ENCODE results near the gene IFITM1. TPM values are rescaled to one million over a fixed set of nuclear protein-coding genes. Genes with fewer than 3 reads are reported as not detected.

Gene IFITM1
- polyA plus RNA-seq, 1 donor (not counting 4 experiments of a cell fraction or from before 2014, with no cell fraction given): 333 TPM

DNA sequence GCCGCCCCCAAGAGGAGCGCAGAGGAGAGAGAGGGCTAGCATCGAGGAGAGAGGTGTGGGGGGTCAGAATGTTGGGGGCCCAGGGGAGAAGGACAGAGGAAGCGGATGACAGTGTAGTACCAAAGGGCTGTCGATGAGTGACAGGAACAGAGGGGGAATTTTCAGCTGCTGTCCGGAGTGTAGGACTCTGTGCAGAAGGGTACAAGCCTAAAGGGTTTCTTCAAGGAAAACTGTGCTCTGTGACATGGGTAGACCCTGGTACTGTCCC is 41.0 kb upstream of the IFITM1 start:
- H4K20me1 ChIP-seq (ENCODE audit: control insufficient read depth, extremely low read depth, insufficient read depth, low read length): no peaks in the 10 kb centered on the region
- H3K4me1 ChIP-seq (ENCODE audit: control insufficient read depth, extremely low read depth, insufficient read depth, low read length): peaks cover 3% of the 10 kb centered on the region
- H3K9ac ChIP-seq (ENCODE audit: control insufficient read depth, extremely low read depth, insufficient read depth, low read length): no peak overlapping the region
- no peaks in the 10 kb centered on the region for H3K79me2 ChIP-seq (ENCODE audit: control insufficient read depth, insufficient read depth, low read length)
- no peaks in the 10 kb centered on the region for H3K9me3 ChIP-seq (ENCODE audit: control insufficient read depth, low read depth, low read length)
- dilution Hi-C loops (cut with MboI; ENCODE audit: extremely low pct_ligation_motif_present, low sequenced_read_pairs): no loop called here
- H2AFZ ChIP-seq (ENCODE audit: control insufficient read depth, low read length): no peak overlapping the region
- TF ChIP-seq CTCF (optimal IDR thresholded peaks at IDR 0.05 in 1 of 3, IDR thresholded peaks at IDR 0.05 in 1 of 3, conservative IDR thresholded peaks at IDR 0.05 in 1 of 3; ENCODE audit: extremely low read depth in 1 of 3, insufficient read depth in 2 of 3, low read length in 3 of 3): no peak
- TF ChIP-seq EZH2 (IDR thresholded peaks at IDR 0.05; ENCODE audit: low read length): no peak
- DNase-seq (ENCODE audit: low read depth, low spot score) (no peak), FAIRE-seq (no peak)
- peaks cover 10% of the 10 kb centered on the region for H3K27me3 ChIP-seq (ENCODE audit: control insufficient read depth, extremely low read depth, insufficient read depth, low read length)
- no peaks in the 10 kb centered on the region for H3K9me1 ChIP-seq (ENCODE audit: control insufficient read depth, extremely low read depth, insufficient read depth, low read length)
- H3K36me3 ChIP-seq (ENCODE audit: control insufficient read depth in 2 of 2, extremely low read depth in 1 of 2, insufficient read depth in 2 of 2, low read length in 2 of 2): no peaks in the 10 kb centered on the region
- no peak overlapping the region for H3K4me2 ChIP-seq (ENCODE audit: control insufficient read depth, extremely low read depth, insufficient read depth, low read depth, low read length)
- no peak overlapping the region for H3K27ac ChIP-seq (ENCODE audit: control insufficient read depth, insufficient read depth, low read length)
- no peak overlapping the region for H3K4me3 ChIP-seq (ENCODE audit: control insufficient read depth in 2 of 3, extremely low read depth in 1 of 3, insufficient read depth in 2 of 3, low read depth in 1 of 3, low read length in 3 of 3)

DNA sequence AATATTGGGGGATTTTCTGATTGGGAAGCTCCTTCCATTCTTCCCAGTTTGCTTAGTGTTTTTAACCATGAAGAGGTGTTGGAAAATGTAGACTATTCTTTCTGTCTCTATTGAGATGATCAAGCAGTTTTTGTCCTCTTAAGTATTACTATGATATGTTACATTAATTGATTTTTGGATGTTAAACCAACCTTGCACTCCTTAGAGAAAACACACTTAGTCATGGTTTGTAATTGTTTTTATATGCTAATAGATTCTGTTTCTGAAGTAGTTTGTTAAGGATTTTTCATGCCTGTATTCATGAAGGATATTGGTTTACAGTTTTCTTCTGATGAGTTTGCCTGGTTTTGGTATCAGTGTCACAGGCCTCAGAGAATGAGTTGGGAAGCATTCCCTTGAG is 37.6 kb upstream of the IFITM1 start:
- Histone ChIP-seq H3K4me2 (ENCODE audit: control insufficient read depth, extremely low read depth, insufficient read depth, low read depth, low read length) (no peak overlapping the region), H3K27me3 (ENCODE audit: control insufficient read depth, extremely low read depth, insufficient read depth, low read length) (peaks cover 43% of the 10 kb centered on the region), H3K9ac (ENCODE audit: control insufficient read depth, extremely low read depth, insufficient read depth, low read length) (no peak overlapping the region), H3K4me3 (ENCODE audit: control insufficient read depth in 2 of 3, extremely low read depth in 1 of 3, insufficient read depth in 2 of 3, low read depth in 1 of 3, low read length in 3 of 3) (no peak overlapping the region), H4K20me1 (ENCODE audit: control insufficient read depth, extremely low read depth, insufficient read depth, low read length) (no peaks in the 10 kb centered on the region), H3K4me1 (ENCODE audit: control insufficient read depth, extremely low read depth, insufficient read depth, low read length) (no peaks in the 10 kb centered on the region), H3K27ac (ENCODE audit: control insufficient read depth, insufficient read depth, low read length) (no peak overlapping the region), H3K9me3 (ENCODE audit: control insufficient read depth, low read depth, low read length) (no peaks in the 10 kb centered on the region), H2AFZ (ENCODE audit: control insufficient read depth, low read length) (no peak overlapping the region), H3K36me3 (ENCODE audit: control insufficient read depth in 2 of 2, extremely low read depth in 1 of 2, insufficient read depth in 2 of 2, low read length in 2 of 2) (no peaks in the 10 kb centered on the region), H3K9me1 (ENCODE audit: control insufficient read depth, extremely low read depth, insufficient read depth, low read length) (no peaks in the 10 kb centered on the region), H3K79me2 (ENCODE audit: control insufficient read depth, insufficient read depth, low read length) (no peaks in the 10 kb centered on the region)
- no peak for FAIRE-seq
- DNase-seq (ENCODE audit: low read depth, low spot score): no peak
- dilution Hi-C loops (cut with MboI; ENCODE audit: extremely low pct_ligation_motif_present, low sequenced_read_pairs): no loop called here
- TF ChIP-seq EZH2 (IDR thresholded peaks at IDR 0.05; ENCODE audit: low read length) (no peak), CTCF (optimal IDR thresholded peaks at IDR 0.05 in 1 of 3, IDR thresholded peaks at IDR 0.05 in 1 of 3, conservative IDR thresholded peaks at IDR 0.05 in 1 of 3; ENCODE audit: extremely low read depth in 1 of 3, insufficient read depth in 2 of 3, low read length in 3 of 3) (no peak)

All from keratinocyte (primary cell).